NCI-H2107 (cell line): ENCODE results near the gene MYL11.

ENCODE experiments used
- DNase-seq: peaks from one replicate; lab custom pipeline; 2025; lab: John Stamatoyannopoulos, UW

The MYL11 gene

GRCh38 chr16:30397056-30397455, 22.5 kb downstream of the MYL11 start:
- no peak for DNase-seq

- DNase-seq, result no peak
Measured at GRCh38 chr16:30397776-30398660, 23.4 kb downstream of the MYL11 start.

GRCh38 chr16:30398661-30399434, 24.2 kb downstream of the MYL11 start:
- DNase-seq, result no peak

GRCh38 chr16:30399435-30400186, 25.0 kb downstream of the MYL11 start:
- DNase-seq, result no peak

GRCh38 chr16:30401768-30402425, 27.3 kb downstream of the MYL11 start:
- DNase-seq, result no peak

- no peak for DNase-seq
Measured at GRCh38 chr16:30406795-30407101, 32.1 kb downstream of the MYL11 start.

- DNase-seq, result peak; percentile 67
Measured at GRCh38 chr16:30407102-30407803, 32.7 kb downstream of the MYL11 start, which contains the start of gene ZNF771. ZNF771 (plus strand) TSS chr16:30407606; CDS start chr16:30408054, 448 bp downstream.

GRCh38 chr16:30407804-30408534, 33.4 kb downstream of the MYL11 start:
- DNase-seq, result no peak

GRCh38 chr16:30409125-30410060, 34.8 kb downstream of the MYL11 start:
- DNase-seq, result peak; percentile 70

- no peak for DNase-seq
Measured at GRCh38 chr16:30413112-30413806, 38.7 kb downstream of the MYL11 start.

GRCh38 chr16:30414159-30414558, 39.6 kb downstream of the MYL11 start:
- DNase-seq, result no peak

GRCh38 chr16:30416047-30416603, 41.5 kb downstream of the MYL11 start:
- DNase-seq, result no peak

- DNase-seq, result no peak
Measured at GRCh38 chr16:30416624-30417528, 42.3 kb downstream of the MYL11 start.

- peak; percentile 86 for DNase-seq
Measured at GRCh38 chr16:30417529-30418349, 43.1 kb downstream of the MYL11 start.

- no peak for DNase-seq
Measured at GRCh38 chr16:30418350-30419181, 44.0 kb downstream of the MYL11 start.

- no peak for DNase-seq
Measured at GRCh38 chr16:30421010-30421409, 46.4 kb downstream of the MYL11 start.
